Measurements from ENCODE around the gene SLC22A4. TPM values are rescaled to one million over a fixed set of nuclear protein-coding genes. Genes with fewer than 3 reads are reported as not detected.
A peak's percentile ranks its signal among the peaks of the same experiment; 100 is the strongest.

SLC22A4 gene
- polyA plus RNA-seq, 2 of the 4 experiments (the other 2 are of a cell fraction): 3.2 to 4.6 TPM

DNA sequence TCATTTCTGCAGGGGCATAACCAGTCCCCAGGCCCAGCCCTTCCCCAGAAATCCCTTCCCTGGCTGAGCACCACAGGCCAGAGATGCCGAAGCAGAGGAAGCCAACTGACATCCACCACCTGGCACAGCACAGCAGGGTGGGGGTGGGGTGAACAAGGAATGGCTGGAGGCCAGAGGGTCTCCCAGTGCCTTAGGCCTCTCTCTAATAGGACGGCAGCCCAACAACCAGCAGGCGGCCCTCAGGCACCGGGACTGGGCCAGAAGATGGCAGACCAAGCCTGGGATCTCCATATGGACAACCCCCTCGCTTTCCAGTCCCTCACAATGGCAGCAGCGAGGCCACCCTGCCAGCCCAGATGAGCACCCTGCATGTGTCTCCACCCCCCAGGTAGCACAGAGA is 23.5 kb upstream of the SLC22A4 start:
- WGBS (ENCODE audit: missing lambda C conversion rate): 94% methylated on average over 2 of the region's 6 CpGs
- FAIRE-seq (no peak), DNase-seq (ENCODE audit: low read depth in 1 of 2, low spot score in 1 of 2) (no peak), ATAC-seq (no peak)
- H3K27ac ChIP-seq: peak overlapping the region in 1 of 2 experiments; percentile 44; a peak in 1 of 6 replicates
- TF ChIP-seq CBX8 (IDR thresholded peaks at IDR 0.05) (no peak), E2F6 (IDR thresholded peaks at IDR 0.05; ENCODE audit: borderline replicate concordance, low read depth) (no peak), KDM5A (IDR thresholded peaks at IDR 0.05) (no peak), POLR2A (IDR thresholded peaks at IDR 0.05; ENCODE audit: low read length) (no peak), POLR2AphosphoS2 (conservative IDR thresholded peaks at IDR 0.05; ENCODE audit: low read length) (no peak), HDAC2 (IDR thresholded peaks at IDR 0.05) (no peak), RAD21 (conservative IDR thresholded peaks at IDR 0.05 in 1 of 2, IDR thresholded peaks at IDR 0.05 in 1 of 2) (no peak), NR3C1 (IDR thresholded peaks at IDR 0.05) (no peak), HMGXB4 (CRISPR knock-in tag; IDR thresholded peaks at IDR 0.05; ENCODE audit: borderline replicate concordance) (no peak), HOXB13 (CRISPR knock-in tag; IDR thresholded peaks at IDR 0.05; ENCODE audit: low read depth) (no peak), CEBPB (IDR thresholded peaks at IDR 0.05) (no peak)
- TF ChIP-seq, protein P1, sequence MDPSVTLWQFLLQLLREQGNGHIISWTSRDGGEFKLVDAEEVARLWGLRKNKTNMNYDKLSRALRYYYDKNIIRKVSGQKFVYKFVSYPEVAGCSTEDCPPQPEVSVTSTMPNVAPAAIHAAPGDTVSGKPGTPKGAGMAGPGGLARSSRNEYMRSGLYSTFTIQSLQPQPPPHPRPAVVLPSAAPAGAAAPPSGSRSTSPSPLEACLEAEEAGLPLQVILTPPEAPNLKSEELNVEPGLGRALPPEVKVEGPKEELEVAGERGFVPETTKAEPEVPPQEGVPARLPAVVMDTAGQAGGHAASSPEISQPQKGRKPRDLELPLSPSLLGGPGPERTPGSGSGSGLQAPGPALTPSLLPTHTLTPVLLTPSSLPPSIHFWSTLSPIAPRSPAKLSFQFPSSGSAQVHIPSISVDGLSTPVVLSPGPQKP (IDR thresholded peaks at IDR 0.05; ENCODE audit: low read depth, low read length): no peak
- no peak overlapping the region for H3K4me3 ChIP-seq
- CTCF ChIA-PET: interaction anchor here (2.8 to 3.3 kb wide), 2 partner anchors 9 to 33 kb away, joined by 27 to 63 read pairs; no protein-coding TSS in a partner anchor
- no peak overlapping the region for H3K4me2 ChIP-seq
- POLR2A ChIA-PET: no interaction called here
- no peaks in the 10 kb centered on the region for H3K9me3 ChIP-seq
- H3K4me1 ChIP-seq: peaks cover 15% of the 10 kb centered on the region

DNA sequence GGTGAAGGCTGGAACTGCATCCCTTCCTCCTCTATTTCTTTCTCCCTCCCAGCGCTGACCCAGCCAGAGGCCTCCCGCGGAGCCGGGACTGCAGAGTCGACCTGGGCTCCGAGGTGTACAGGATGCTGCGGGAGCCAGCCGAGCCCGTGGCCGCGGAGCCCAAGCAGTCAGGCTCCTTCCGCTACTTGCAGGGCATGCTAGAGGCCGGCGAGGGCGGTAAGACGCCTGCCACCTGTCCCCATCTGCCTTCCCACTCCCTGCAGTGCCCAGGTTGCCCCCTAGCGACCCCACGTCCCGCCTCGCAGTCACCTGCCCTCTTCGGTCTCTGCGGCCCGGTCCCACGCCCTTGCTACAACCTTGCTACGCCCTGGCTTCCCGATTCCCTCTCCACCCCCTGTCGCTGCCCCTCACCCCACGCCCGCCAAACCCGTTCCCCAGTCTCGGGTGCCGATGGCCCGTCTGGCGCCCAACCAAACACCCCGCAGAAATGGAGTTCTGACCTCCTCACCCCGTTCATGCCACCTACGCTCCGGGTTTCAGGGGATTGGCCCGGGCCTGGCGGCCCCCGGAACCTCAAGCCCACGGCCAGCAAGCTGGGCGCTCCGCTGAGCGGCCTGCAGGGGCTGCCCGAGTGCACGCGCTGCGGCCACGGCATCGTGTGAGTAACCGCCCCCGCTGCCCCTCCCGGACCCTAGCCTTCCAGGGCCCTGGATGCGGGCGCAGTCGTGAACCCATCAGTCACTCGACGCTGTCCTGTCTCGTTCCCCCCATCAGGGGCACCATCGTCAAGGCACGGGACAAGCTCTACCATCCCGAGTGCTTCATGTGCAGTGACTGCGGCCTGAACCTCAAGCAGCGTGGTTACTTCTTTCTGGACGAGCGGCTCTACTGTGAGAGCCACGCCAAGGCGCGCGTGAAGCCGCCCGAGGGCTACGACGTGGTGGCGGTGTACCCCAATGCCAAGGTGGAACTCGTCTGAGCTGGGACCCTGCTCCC is 22.6 kb upstream of the SLC22A4 start:
- H3K4me3 ChIP-seq: no peak overlapping the region
- H3K4me1 ChIP-seq: peaks cover 7% of the 10 kb centered on the region; the same call in 1 of the 3 replicates
- DNase-seq (ENCODE audit: low read depth in 1 of 2, low spot score in 1 of 2) (no peak), ATAC-seq (no peak), FAIRE-seq (no peak)
- POLR2A ChIA-PET: interaction anchor here (1.9 kb wide), 1 partner anchor 22 kb away, joined by 13 read pairs; the partner anchor contains the start of gene SLC22A4
- H3K27ac ChIP-seq: no peak overlapping the region
- H3K4me2 ChIP-seq: no peak overlapping the region
- CTCF ChIA-PET: interaction anchor here (0.6 to 3.3 kb wide), 38 partner anchors 10 to 1037 kb away, joined by 3 to 63 read pairs (median 5); partner anchors contain the start of genes IRF1, PDLIM4, SLC22A4 and SLC22A5
- H3K9me3 ChIP-seq: no peaks in the 10 kb centered on the region
- TF ChIP-seq SREBF2 (IDR thresholded peaks at IDR 0.05) (no peak), RAD21 (conservative IDR thresholded peaks at IDR 0.05 in 1 of 2, IDR thresholded peaks at IDR 0.05 in 1 of 2) (no peak), ZC3H11A (IDR thresholded peaks at IDR 0.05) (no peak), TFCP2L1 (CRISPR knock-in tag; IDR thresholded peaks at IDR 0.05) (no peak), EP300 (IDR thresholded peaks at IDR 0.05) (no peak), FOSB (CRISPR knock-in tag; IDR thresholded peaks at IDR 0.05) (no peak), POLR2AphosphoS2 (conservative IDR thresholded peaks at IDR 0.05; ENCODE audit: low read length) (no peak), FOSL2 (IDR thresholded peaks at IDR 0.05) (no peak), FOSL2 (CRISPR knock-in tag; IDR thresholded peaks at IDR 0.05) (no peak), ZSCAN20 (CRISPR knock-in tag; IDR thresholded peaks at IDR 0.05) (no peak), CBX8 (IDR thresholded peaks at IDR 0.05) (no peak), HMGXB4 (CRISPR knock-in tag; IDR thresholded peaks at IDR 0.05; ENCODE audit: borderline replicate concordance) (no peak)
- TF ChIP-seq, protein P2, sequence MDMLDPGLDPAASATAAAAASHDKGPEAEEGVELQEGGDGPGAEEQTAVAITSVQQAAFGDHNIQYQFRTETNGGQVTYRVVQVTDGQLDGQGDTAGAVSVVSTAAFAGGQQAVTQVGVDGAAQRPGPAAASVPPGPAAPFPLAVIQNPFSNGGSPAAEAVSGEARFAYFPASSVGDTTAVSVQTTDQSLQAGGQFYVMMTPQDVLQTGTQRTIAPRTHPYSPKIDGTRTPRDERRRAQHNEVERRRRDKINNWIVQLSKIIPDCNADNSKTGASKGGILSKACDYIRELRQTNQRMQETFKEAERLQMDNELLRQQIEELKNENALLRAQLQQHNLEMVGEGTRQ (IDR thresholded peaks at IDR 0.05): no peak
- WGBS (ENCODE audit: missing lambda C conversion rate): 92% methylated on average over 60 of the region's 77 CpGs

Data from A549 (cell line).